Osteocyte (in vitro differentiated cells): Measurements from ENCODE around the gene MKLN1. TPM values are rescaled to one million over a fixed set of nuclear protein-coding genes. Genes with fewer than 3 reads are reported as not detected.

Experiments
- DNase-seq: peaks from one replicate; pipeline ENCODE4 v3.0.0; 2021; ENCODE audit warnings: mixed read lengths; ENCODE audit not compliant: unreplicated experiment; ENCODE audit errors: extremely low spot score
- H3K27ac Mint-ChIP-seq: one replicate; pipeline ENCODE4 v1.8.0; 2021; ENCODE audit warnings: mild to moderate bottlenecking, mixed read lengths; ENCODE audit not compliant: unreplicated experiment
- H3K27me3 Mint-ChIP-seq: one replicate; pipeline ENCODE4 v1.8.0; 2021; ENCODE audit warnings: mixed read lengths; ENCODE audit not compliant: unreplicated experiment
- H3K36me3 Mint-ChIP-seq: one replicate; pipeline ENCODE4 v1.8.0; 2021; ENCODE audit warnings: mixed read lengths; ENCODE audit not compliant: unreplicated experiment
- H3K4me1 Mint-ChIP-seq: one replicate; pipeline ENCODE4 v1.8.0; 2021; ENCODE audit warnings: mixed read lengths; ENCODE audit not compliant: unreplicated experiment
- H3K4me3 Mint-ChIP-seq: one replicate; pipeline ENCODE4 v1.8.0; 2021; ENCODE audit warnings: mild to moderate bottlenecking, moderate library complexity, mixed read lengths; ENCODE audit not compliant: unreplicated experiment
- H3K9me3 Mint-ChIP-seq: one replicate; pipeline ENCODE4 v1.8.0; 2021; ENCODE audit warnings: mixed read lengths; ENCODE audit not compliant: unreplicated experiment
- CTCF ChIP-seq: fragments of 200-600 bp; sonication (generic); IDR thresholded peaks from 2 replicates; pipeline ENCODE4 v1.5.0; 2021; ENCODE audit warnings: antibody characterized with exemption, mild to moderate bottlenecking, moderate library complexity
- total RNA-seq: library from RNA; stranded (reverse); gene quantifications from 2 replicates; pipeline ENCODE4 v1.2.1, GENCODE V29; 2021

Gene MKLN1
- total RNA-seq, 1 donor from 2014 or later, result 41.4 TPM

DNA sequence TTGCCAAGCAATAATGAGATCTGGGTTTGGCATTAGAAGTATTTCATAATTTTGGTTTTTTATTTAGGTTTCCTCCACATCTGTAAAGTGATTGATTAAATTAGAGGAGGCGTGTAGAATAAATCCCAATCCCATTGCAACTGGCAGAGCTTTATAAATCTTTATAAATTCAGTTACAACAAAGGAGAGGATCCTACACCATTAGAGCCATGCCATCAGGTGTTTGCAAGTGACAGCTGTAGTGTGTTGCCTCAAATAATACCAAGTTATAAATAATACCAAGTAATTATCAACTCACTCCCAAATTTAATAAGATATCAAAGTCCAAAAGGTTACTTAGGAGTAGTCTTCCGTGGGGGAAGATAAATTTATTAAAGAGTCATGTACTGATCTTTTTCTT lies 166.5 kb downstream of the MKLN1 start:
- H3K4me1 Mint-ChIP-seq, result peaks cover 24% of the 10 kb centered on the region
- DNase-seq, result no peak
- no peak for TF ChIP-seq CTCF
- H3K9me3 Mint-ChIP-seq, result no peaks in the 10 kb centered on the region
- H3K27ac Mint-ChIP-seq, result no peak overlapping the region
- H3K36me3 Mint-ChIP-seq, result peaks cover 20% of the 10 kb centered on the region
- no peaks in the 10 kb centered on the region for H3K27me3 Mint-ChIP-seq
- H3K4me3 Mint-ChIP-seq, result no peak overlapping the region

DNA sequence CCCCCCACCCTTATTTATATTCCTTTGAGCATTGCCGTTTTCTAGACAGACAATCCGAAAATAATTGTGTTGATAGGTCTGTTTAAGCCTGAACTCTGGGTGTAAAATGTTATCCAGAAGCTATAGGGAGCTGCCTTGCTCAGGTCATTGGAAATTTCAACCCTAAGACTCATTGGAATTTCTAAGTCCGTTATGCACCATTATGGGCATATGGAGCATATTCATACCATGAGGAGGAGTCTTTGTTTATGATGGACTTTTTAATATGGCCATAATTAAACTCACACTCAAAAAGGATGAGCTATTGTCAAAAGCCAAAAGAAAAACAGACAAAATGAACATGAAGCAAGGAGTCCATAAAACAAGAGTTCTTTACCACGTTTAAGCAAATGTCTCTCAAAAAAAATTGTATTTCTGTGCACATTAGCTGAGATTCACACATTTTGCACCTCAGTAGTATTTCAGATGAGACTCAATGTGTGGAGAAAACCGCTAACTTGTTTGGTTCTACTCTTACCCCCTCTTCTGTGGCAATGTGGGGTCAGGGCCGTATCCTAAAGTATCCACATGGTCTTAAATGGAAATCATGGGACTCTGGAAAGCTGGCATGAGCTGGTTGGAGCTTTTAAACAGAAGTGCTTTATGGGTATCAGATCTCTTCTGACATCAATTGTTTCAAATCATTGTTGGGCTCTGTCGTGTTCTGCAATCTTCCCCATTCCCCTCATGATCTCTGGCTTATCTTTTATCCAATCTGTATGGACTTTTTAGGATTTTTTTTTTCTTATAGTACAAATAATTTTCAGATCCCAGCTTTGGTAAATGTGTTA lies 168.2 kb downstream of the MKLN1 start:
- H3K36me3 Mint-ChIP-seq, result peaks cover 16% of the 10 kb centered on the region
- no peak for TF ChIP-seq CTCF
- no peak overlapping the region for H3K4me3 Mint-ChIP-seq
- no peak overlapping the region for H3K27ac Mint-ChIP-seq
- no peaks in the 10 kb centered on the region for H3K9me3 Mint-ChIP-seq
- H3K27me3 Mint-ChIP-seq, result no peaks in the 10 kb centered on the region
- no peak for DNase-seq
- H3K4me1 Mint-ChIP-seq, result peaks cover 22% of the 10 kb centered on the region

DNA sequence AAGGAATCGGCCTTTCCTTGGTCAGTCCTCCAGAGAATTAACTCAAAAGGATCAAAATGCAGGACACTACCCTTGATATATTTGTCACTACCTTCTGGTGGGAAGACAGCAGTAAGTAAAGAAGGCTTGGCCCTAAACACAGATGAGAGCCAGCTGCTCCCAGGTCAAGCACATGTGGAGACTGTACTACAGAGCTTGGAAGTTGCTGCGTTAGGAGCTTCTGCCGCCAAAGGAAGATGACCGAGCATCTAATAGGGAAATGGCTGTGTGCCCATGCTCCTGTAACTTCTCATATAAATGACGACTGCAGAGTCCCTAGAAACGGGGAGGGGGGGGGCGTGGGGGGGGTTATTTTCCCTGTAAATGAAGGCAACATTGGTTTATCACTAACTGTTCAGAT lies 169.8 kb downstream of the MKLN1 start:
- Mint-ChIP-seq H3K36me3 (peaks cover 16% of the 10 kb centered on the region), H3K27me3 (no peaks in the 10 kb centered on the region), H3K9me3 (no peaks in the 10 kb centered on the region), H3K4me1 (peaks cover 14% of the 10 kb centered on the region), H3K4me3 (no peak overlapping the region), H3K27ac (no peak overlapping the region)
- DNase-seq, result no peak
- no peak for TF ChIP-seq CTCF

GRCh38 chr7:131498237-131498885 lies 170.7 kb downstream of the MKLN1 start:
- H3K27me3 Mint-ChIP-seq, result no peaks in the 10 kb centered on the region
- H3K4me3 Mint-ChIP-seq, result no peak overlapping the region
- H3K4me1 Mint-ChIP-seq, result peaks cover 14% of the 10 kb centered on the region
- no peaks in the 10 kb centered on the region for H3K9me3 Mint-ChIP-seq
- H3K27ac Mint-ChIP-seq, result no peak overlapping the region
- TF ChIP-seq CTCF, result no peak
- no peak for DNase-seq
- H3K36me3 Mint-ChIP-seq, result peaks cover 16% of the 10 kb centered on the region

DNA sequence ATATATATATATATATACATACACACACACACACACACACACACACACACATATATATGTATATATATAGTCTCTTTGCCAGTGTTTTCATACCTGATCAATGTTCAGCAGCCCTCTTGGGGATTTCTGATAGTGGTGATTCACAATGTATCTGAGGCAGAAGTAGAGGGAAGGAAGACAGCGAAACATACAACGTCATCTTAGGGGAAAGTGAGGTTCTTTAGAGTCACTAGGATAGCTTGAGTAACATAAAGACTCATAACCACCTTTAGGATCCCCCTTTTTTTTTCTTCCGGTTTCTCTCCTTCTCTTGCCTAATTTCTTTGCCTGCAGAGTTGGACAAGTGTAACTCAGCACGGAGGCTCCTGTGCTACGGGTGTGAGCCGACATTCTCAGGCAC lies 172.1 kb downstream of the MKLN1 start:
- DNase-seq, result no peak
- H3K4me3 Mint-ChIP-seq, result no peak overlapping the region
- no peak for TF ChIP-seq CTCF
- no peak overlapping the region for H3K27ac Mint-ChIP-seq
- peaks cover 16% of the 10 kb centered on the region for H3K36me3 Mint-ChIP-seq
- H3K4me1 Mint-ChIP-seq, result peaks cover 23% of the 10 kb centered on the region
- H3K27me3 Mint-ChIP-seq, result no peaks in the 10 kb centered on the region
- H3K9me3 Mint-ChIP-seq, result no peaks in the 10 kb centered on the region
